ENCODE results near the gene MAB21L4. TPM values are rescaled to one million over a fixed set of nuclear protein-coding genes. Genes with fewer than 3 reads are reported as not detected.

MAB21L4 gene
- 10 to 100 TPM in 1 of 6 experiments, 1 to 10 TPM in 5; 3.7 to 17.0 (median 5.2) TPM for total RNA-seq
- long read RNA-seq, partial matches to known transcripts, result 3 of 4 reads
- long read RNA-seq, other reads (novel, unspliced or antisense), result 1 of 4 reads

DNA sequence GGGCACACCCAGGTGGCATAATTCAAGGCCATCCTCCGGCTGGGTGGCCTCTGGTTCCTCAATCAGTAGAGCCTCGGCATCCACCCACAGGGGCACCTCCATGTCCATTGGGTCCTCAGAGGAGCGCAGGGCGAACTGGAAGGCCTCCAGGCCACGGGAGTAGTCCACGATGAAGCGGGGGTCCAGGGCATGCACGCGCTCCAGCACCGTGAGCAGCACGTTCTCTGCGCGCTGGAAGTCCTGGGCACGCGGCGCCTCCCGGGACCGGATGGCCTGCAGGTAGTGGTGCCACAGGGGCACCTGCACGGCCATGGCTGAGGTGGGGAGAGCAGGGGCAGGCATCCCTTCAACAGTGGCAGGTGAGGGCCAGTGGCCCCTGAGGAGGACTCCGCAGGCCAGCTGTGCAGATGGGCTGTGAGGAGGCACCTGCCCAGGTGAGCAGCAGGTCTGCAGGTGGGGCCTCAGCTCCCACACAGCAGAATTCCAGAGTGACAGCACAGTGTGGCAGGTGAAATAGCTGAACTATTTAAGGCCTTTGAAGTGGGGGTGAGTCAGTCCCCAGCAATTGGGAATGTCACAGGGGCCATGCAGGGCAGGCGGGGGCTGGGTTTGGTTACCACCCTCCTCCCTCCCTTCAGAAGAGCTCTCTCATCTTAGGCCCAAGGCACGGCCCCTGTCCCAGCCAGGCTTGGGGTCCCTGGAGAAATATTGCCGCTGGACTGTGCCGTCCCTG, at the start of gene MAB21L4:
Gene MAB21L4 (minus strand): TSS at position 501 of the 733 bp plus-strand sequence. CDS start 159 bp downstream, at position 342.
- WGBS (ENCODE audit: insufficient coverage, low coverage, low lambda C conversion rate, missing lambda C conversion rate), result no CpG with 5 or more reads among the region's 24 CpGs
- Histone ChIP-seq H3K4me1 (peaks cover 0 to 30% (median 13%) of the 10 kb centered on the region in 4 donors), H3K9me3 (no peaks in the 10 kb centered on the region), H3K4me3 (peak within 1 kb of the TSS in 2 of 3 donors; percentile 21 to 29), H3K36me3 (no peaks in the 10 kb centered on the region), H3K27ac (peak within 1 kb of the TSS in 1 of 3 donors; percentile 18), H3K27me3 (no peaks in the 10 kb centered on the region)
- intact Hi-C loops (cut with DNase I), result no loop called here
- ATAC-seq (peak in 1 of 4 donors; percentile 3), DNase-seq (peak in 1 of 3 donors; percentile 56)
- TF ChIP-seq CTCF (IDR thresholded peaks at IDR 0.05), result no peak
- TF ChIP-seq POLR2A (IDR thresholded peaks at IDR 0.05), result no peak

GRCh38 chr2:240936106-240936505, 40.1 kb upstream of the MAB21L4 start:
- TF ChIP-seq CTCF (IDR thresholded peaks at IDR 0.05) (no peak), POLR2A (IDR thresholded peaks at IDR 0.05) (no peak)
- 74% methylated on average over 8 of the region's 9 CpGs for WGBS (ENCODE audit: insufficient coverage, low coverage, low lambda C conversion rate, missing lambda C conversion rate)
- H3K36me3 ChIP-seq, result no peaks in the 10 kb centered on the region
- DNase-seq, result peak in 2 of 3 donors; percentile 20 to 29
- no peak overlapping the region for H3K27ac ChIP-seq
- H3K4me1 ChIP-seq, result no peaks in the 10 kb centered on the region
- intact Hi-C loops (cut with DNase I), result no loop called here
- H3K4me3 ChIP-seq, result no peak overlapping the region
- no peaks in the 10 kb centered on the region for H3K9me3 ChIP-seq
- no peak for ATAC-seq
- no peaks in the 10 kb centered on the region for H3K27me3 ChIP-seq

DNA sequence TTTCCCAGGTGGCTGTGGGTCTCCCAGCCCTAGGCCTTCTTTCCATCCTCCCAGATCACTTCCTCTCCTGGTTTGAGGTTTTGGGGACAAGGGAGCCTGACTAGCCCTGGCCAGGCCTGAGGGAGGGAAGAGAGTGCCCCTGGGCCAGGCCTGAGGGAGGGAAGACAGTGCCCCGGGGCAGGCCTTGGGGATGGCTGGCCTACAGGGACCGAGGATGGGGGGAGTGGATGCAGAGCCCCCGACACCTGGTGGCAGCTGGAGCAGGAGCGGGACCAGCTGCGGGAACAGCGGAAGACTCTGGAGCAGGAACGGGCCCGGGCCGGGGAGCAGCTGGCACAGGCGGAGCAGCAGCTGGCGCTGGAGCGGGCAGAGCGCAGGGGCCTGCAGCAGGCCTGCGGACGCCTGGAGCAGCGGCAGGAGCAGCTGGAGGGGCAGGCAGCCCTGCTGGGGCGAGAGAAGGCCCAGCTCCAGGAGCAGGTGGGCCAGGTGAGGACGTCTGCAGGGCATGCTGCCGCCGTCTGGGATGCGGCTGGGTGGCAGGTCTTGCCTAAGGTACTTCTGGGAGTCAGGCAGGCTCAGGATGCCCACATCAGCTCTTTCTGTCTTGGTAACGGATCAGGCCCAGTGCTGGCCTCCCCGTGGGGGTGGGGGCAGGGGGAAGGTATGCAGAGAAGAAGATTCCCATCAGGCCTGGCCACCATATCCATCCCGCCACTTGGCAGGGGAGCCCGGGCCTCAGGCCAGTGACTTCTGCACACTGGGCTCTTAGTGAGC, 39.3 kb upstream of the MAB21L4 start:
- no peaks in the 10 kb centered on the region for H3K36me3 ChIP-seq
- no peaks in the 10 kb centered on the region for H3K27me3 ChIP-seq
- no peak overlapping the region for H3K4me3 ChIP-seq
- intact Hi-C loops (cut with DNase I), result no loop called here
- H3K27ac ChIP-seq, result no peak overlapping the region
- no peaks in the 10 kb centered on the region for H3K9me3 ChIP-seq
- DNase-seq, result peak in 2 of 3 donors; percentile 37 to 47
- WGBS (ENCODE audit: insufficient coverage, low coverage, low lambda C conversion rate, missing lambda C conversion rate), result no CpG with 5 or more reads among the region's 25 CpGs
- TF ChIP-seq CTCF (IDR thresholded peaks at IDR 0.05) (no peak), POLR2A (IDR thresholded peaks at IDR 0.05) (no peak)
- no peak for ATAC-seq
- no peaks in the 10 kb centered on the region for H3K4me1 ChIP-seq

GRCh38 chr2:240934701-240935102, 38.7 kb upstream of the MAB21L4 start:
- Histone ChIP-seq H3K4me1 (no peaks in the 10 kb centered on the region), H3K36me3 (no peaks in the 10 kb centered on the region), H3K27me3 (no peaks in the 10 kb centered on the region), H3K9me3 (no peaks in the 10 kb centered on the region), H3K4me3 (no peak overlapping the region), H3K27ac (no peak overlapping the region)
- DNase-seq (peak in 2 of 3 donors; percentile 15 to 40), ATAC-seq (no peak)
- TF ChIP-seq POLR2A (IDR thresholded peaks at IDR 0.05), result no peak
- no peak for TF ChIP-seq CTCF (IDR thresholded peaks at IDR 0.05)
- WGBS (ENCODE audit: insufficient coverage, low coverage, low lambda C conversion rate, missing lambda C conversion rate), result 88% methylated on average over 5 of the region's 12 CpGs
- intact Hi-C loops (cut with DNase I), result no loop called here
